ENCODE data around the gene SOBP. TPM values are rescaled to one million over a fixed set of nuclear protein-coding genes. Genes with fewer than 3 reads are reported as not detected.

SOBP gene, protein sequence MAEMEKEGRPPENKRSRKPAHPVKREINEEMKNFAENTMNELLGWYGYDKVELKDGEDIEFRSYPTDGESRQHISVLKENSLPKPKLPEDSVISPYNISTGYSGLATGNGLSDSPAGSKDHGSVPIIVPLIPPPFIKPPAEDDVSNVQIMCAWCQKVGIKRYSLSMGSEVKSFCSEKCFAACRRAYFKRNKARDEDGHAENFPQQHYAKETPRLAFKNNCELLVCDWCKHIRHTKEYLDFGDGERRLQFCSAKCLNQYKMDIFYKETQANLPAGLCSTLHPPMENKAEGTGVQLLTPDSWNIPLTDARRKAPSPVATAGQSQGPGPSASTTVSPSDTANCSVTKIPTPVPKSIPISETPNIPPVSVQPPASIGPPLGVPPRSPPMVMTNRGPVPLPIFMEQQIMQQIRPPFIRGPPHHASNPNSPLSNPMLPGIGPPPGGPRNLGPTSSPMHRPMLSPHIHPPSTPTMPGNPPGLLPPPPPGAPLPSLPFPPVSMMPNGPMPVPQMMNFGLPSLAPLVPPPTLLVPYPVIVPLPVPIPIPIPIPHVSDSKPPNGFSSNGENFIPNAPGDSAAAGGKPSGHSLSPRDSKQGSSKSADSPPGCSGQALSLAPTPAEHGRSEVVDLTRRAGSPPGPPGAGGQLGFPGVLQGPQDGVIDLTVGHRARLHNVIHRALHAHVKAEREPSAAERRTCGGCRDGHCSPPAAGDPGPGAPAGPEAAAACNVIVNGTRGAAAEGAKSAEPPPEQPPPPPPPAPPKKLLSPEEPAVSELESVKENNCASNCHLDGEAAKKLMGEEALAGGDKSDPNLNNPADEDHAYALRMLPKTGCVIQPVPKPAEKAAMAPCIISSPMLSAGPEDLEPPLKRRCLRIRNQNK
- 13.1 and 13.2 TPM in 2 replicates for polyA plus RNA-seq

DNA sequence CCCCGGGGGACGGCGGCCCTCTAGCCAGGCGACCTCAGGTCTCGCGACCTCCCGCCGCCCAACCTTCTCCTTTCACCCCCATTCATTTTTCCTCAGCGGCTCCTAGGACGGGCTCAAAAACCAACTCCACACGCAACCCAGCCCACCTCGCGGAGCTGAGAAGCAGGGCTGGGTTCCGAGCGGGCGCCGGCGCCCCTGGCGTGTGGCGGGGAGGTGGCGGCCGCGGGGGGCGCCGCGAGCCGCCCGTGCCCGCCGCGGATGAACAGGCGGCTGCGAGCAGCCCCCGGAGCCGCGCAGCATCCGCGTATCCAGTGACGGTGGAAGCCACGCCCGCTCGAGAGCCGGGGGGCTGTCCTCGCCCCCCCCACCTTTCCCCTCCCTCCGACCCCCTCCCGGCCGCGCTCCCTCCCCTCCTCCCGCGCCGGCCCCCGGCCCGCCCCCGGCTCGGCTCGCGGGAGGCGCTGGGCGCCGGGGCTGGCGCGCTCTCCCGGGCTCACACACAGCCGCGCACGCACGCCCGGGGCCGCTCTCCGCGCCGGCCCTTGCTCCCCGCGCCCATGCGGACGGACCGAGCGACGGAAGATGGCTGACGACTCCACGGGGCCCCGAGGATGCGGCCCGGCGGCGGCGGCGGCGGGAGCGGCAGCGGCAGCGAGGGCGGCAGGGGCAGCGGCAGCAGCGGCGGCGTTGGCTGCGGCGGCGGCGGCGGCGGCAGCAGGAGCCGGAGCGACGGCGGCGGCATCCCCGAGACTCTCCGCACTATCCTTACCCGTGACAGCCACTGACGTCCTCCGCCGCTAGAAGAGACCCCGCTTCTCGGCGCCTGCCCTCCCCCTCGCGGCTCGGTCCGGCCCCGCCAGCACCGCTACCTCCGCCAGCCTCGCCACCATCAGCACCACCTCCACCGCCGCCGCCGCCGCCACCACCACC lies at the start of gene SOBP:
SOBP (plus strand) TSS at position 482 of the 930 bp plus-strand sequence. CDS start 500 bp downstream, outside the sequence.

DNA sequence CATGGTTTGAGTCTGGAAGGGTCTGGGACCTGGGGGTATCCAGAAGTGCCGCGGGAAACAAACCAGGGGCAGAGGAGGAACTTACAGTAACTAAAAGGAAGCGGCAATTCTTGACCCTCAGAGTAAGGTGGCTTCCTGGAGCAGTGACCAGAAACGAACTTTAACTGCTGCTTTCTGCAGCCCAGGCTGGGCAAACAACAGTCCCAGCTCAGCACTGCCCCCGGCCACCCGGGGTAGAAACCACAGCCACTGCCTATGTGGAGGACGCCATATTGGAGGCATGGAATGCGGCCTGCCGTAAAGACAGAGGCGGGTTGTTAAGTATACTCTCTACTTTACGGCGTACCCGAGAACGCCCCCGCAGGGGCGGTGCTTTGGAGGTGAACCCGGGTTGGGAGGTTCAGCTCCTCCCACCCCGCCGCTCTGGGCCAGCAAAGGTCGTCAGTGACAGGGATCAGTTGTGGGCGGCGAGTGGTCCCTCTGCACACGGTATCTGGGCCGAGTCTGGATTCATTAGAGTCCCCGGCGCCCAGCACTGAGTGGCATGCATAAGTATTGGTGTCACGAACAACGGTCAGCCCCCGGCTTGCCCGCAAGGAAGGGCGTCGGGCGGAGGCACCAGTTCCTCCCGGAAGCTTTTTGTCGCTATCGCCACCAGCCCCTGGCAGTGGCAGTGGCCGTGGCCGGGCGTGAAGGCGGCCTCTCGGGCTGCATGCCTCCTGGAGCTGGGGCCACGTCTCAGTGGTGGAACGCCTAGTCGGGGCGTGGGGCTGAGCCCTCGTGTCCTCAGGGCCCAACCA lies 30.4 kb upstream of the SOBP start, which contains the start of gene PDSS2:
PDSS2 (minus strand) TSS at position 282 of the 800 bp plus-strand sequence; CDS start at position 3, 279 bp downstream.

Other genes with a start within 250 kb of the SOBP start
- gene PDSS2, start 30.6 kb upstream of the SOBP start, polyA plus RNA-seq, result 4.8 and 5.4 TPM in 2 replicates

Data from Purkinje cell (primary cell).